Mesodermal cell (in vitro differentiated cells): ENCODE results near the gene APBA2.
"Not testable (repeated sequence)": the region's sequence is repeated elsewhere in the genome, so short reads cannot be mapped to it uniquely, and the experiment has no call there.

Experiments
- H3K27ac ChIP-seq: 2 replicates; pipeline ENCODE4 v1.7.0; 2013; ENCODE audit warnings: mild to moderate bottlenecking, low read depth, low read length, moderate library complexity; ENCODE audit not compliant: severe bottlenecking
- H3K36me3 ChIP-seq: 2 replicates; pipeline ENCODE4 v1.7.1; 2013; ENCODE audit warnings: mild to moderate bottlenecking, low read length, moderate library complexity; ENCODE audit not compliant: control insufficient read depth, insufficient read depth
- H3K4me1 ChIP-seq: one replicate; pipeline ENCODE4 v1.7.1; 2013; ENCODE audit warnings: mild to moderate bottlenecking, low read length; ENCODE audit not compliant: insufficient read depth, control insufficient read depth, poor library complexity, severe bottlenecking
- H3K4me3 ChIP-seq: 2 replicates; pipeline ENCODE4 v1.7.0; 2013; ENCODE audit warnings: low read length, control low read depth, mild to moderate bottlenecking; ENCODE audit not compliant: insufficient read depth, poor library complexity, severe bottlenecking; ENCODE audit errors: extremely low read depth
- H3K9me3 ChIP-seq: 2 replicates; pipeline ENCODE4 v1.7.1; 2013; ENCODE audit warnings: mild to moderate bottlenecking, low read length, moderate library complexity; ENCODE audit not compliant: control insufficient read depth
- WGBS, 2 experiments: methylation state at CpG; one replicate each; pipeline ENCODE4 v1.1.5; 2013; ENCODE audit warnings: missing lambda C conversion rate in 2 of 2; ENCODE audit not compliant: insufficient coverage in 2 of 2; 5-methylcytosine and 5-hydroxymethylcytosine counted together

APBA2 gene

GRCh38 chr15:29008846-29009245, 123.1 kb downstream of the APBA2 start:
- WGBS, 2 experiments, result 67% methylated on average over 1 of the region's 2 CpGs; no CpG with 5 or more reads in 1 of the 2 experiments
- H3K9me3 ChIP-seq, result no peaks in the 10 kb centered on the region
- H3K36me3 ChIP-seq, result peaks cover 2% of the 10 kb centered on the region
- no peaks in the 10 kb centered on the region for H3K4me1 ChIP-seq
- H3K4me3 ChIP-seq, result no peak overlapping the region
- no peak overlapping the region for H3K27ac ChIP-seq

GRCh38 chr15:29012097-29012496, 126.3 kb downstream of the APBA2 start:
- Histone ChIP-seq H3K4me1 (no peaks in the 10 kb centered on the region), H3K36me3 (no peaks in the 10 kb centered on the region), H3K27ac (no peak overlapping the region), H3K9me3 (no peaks in the 10 kb centered on the region), H3K4me3 (no peak overlapping the region)
- 83 to 100% methylated on average over 1 of the region's 2 CpGs for WGBS, 2 experiments

- Histone ChIP-seq H3K27ac (no peak overlapping the region), H3K9me3 (no peaks in the 10 kb centered on the region), H3K4me1 (no peaks in the 10 kb centered on the region), H3K36me3 (no peaks in the 10 kb centered on the region), H3K4me3 (no peak overlapping the region)
- no CpG with 5 or more reads among the region's 1 CpG for WGBS, 2 experiments
These were observed 128.7 kb downstream of the APBA2 start for GRCh38 chr15:29014493-29014892.

- Histone ChIP-seq H3K27ac (no peak overlapping the region), H3K36me3 (no peaks in the 10 kb centered on the region), H3K4me1 (no peaks in the 10 kb centered on the region), H3K9me3 (no peaks in the 10 kb centered on the region), H3K4me3 (no peak overlapping the region)
- WGBS, 2 experiments, result 86 to 89% methylated on average over 2 to 3 of the region's 3 CpGs
These were observed 130.7 kb downstream of the APBA2 start for GRCh38 chr15:29016518-29016917.

GRCh38 chr15:29018120-29018805, 132.5 kb downstream of the APBA2 start:
- Histone ChIP-seq H3K27ac (no peak overlapping the region), H3K4me1 (no peaks in the 10 kb centered on the region)
- WGBS, 2 experiments, result 89 to 94% methylated on average over 7 to 8 of the region's 8 CpGs

GRCh38 chr15:29018995-29019976, 133.5 kb downstream of the APBA2 start:
- no peaks in the 10 kb centered on the region for H3K9me3 ChIP-seq
- no peaks in the 10 kb centered on the region for H3K4me1 ChIP-seq
- no peak overlapping the region for H3K27ac ChIP-seq
- no peaks in the 10 kb centered on the region for H3K36me3 ChIP-seq
- H3K4me3 ChIP-seq, result no peak overlapping the region
- WGBS, 2 experiments, result 66 to 100% methylated on average over 2 to 5 of the region's 9 CpGs

More at GRCh38 chr15:29018120-29018805, 132.5 kb downstream of the APBA2 start:
- H3K4me3 ChIP-seq, result no peak overlapping the region
- H3K36me3 ChIP-seq, result no peaks in the 10 kb centered on the region
- no peaks in the 10 kb centered on the region for H3K9me3 ChIP-seq

- no peak overlapping the region for H3K4me3 ChIP-seq
- no peaks in the 10 kb centered on the region for H3K36me3 ChIP-seq
- WGBS, 2 experiments, result 90 to 100% methylated on average over 2 to 4 of the region's 7 CpGs
- no peaks in the 10 kb centered on the region for H3K4me1 ChIP-seq
- no peak overlapping the region for H3K27ac ChIP-seq
- no peaks in the 10 kb centered on the region for H3K9me3 ChIP-seq
These were observed 136.1 kb downstream of the APBA2 start for GRCh38 chr15:29021857-29022256.

- Histone ChIP-seq H3K9me3 (no peaks in the 10 kb centered on the region), H3K36me3 (no peaks in the 10 kb centered on the region), H3K4me1 (no peaks in the 10 kb centered on the region), H3K4me3 (no peak overlapping the region), H3K27ac (no peak overlapping the region)
- 89 to 90% methylated on average over 1 to 3 of the region's 5 CpGs for WGBS, 2 experiments
These were observed 138.9 kb downstream of the APBA2 start for GRCh38 chr15:29024662-29025061.

GRCh38 chr15:29025411-29025810, 139.6 kb downstream of the APBA2 start:
- H3K36me3 ChIP-seq, H3K27ac ChIP-seq, H3K9me3 ChIP-seq, H3K4me1 ChIP-seq, H3K4me3 ChIP-seq: not testable (repeated sequence)
- 90 to 93% methylated on average over 11 to 17 of the region's 17 CpGs for WGBS, 2 experiments

- H3K4me3 ChIP-seq, H3K9me3 ChIP-seq, H3K4me1 ChIP-seq, H3K27ac ChIP-seq, H3K36me3 ChIP-seq: not testable (repeated sequence)
These were observed 142.4 kb downstream of the APBA2 start for GRCh38 chr15:29028158-29028557.
